RWPE2 (cell line): ENCODE measurements around the gene MXRA8.
"Not testable (repeated sequence)": the region's sequence is repeated elsewhere in the genome, so short reads cannot be mapped to it uniquely, and the experiment has no call there.

Experiments
- ATAC-seq: fragments of 200-7000 bp; cut with Tn5 transposase; 3 replicates; pipeline ENCODE4 v1.9.1; 2021; ENCODE audit warnings: low read depth
- DNase-seq: peaks from one replicate; pipeline ENCODE4 v3.0.0-alpha.2; 2020; ENCODE audit warnings: low spot score
- H3K27ac ChIP-seq: fragments of 450-650 bp; 2 replicates; pipeline ENCODE4 v1.5.1; 2017; ENCODE audit warnings: mild to moderate bottlenecking; ENCODE audit not compliant: poor library complexity, severe bottlenecking
- H3K27me3 ChIP-seq: fragments of 250-450 bp; sonication (Bioruptor Pico); 2 replicates; pipeline ENCODE4 v1.5.1; 2021; ENCODE audit warnings: mild to moderate bottlenecking, moderate library complexity; ENCODE audit not compliant: insufficient read depth, poor library complexity, severe bottlenecking
- H3K36me3 ChIP-seq: fragments of 250-450 bp; sonication (Bioruptor Pico); 2 replicates; pipeline ENCODE4 v1.5.1; 2020; ENCODE audit warnings: low read depth, mild to moderate bottlenecking, moderate library complexity
- H3K4me1 ChIP-seq: fragments of 250-450 bp; sonication (Bioruptor Pico); 2 replicates; pipeline ENCODE4 v1.5.1; 2021; ENCODE audit warnings: mild to moderate bottlenecking, moderate library complexity; ENCODE audit not compliant: insufficient read depth, poor library complexity, severe bottlenecking
- H3K4me3 ChIP-seq: fragments of 250-450 bp; sonication (Bioruptor Pico); 2 replicates; pipeline ENCODE4 v1.5.1; 2021; ENCODE audit warnings: mild to moderate bottlenecking, moderate library complexity; ENCODE audit not compliant: severe bottlenecking
- H3K9me3 ChIP-seq: fragments of 250-450 bp; sonication (Bioruptor Pico); 2 replicates; pipeline ENCODE4 v1.5.1; 2021; ENCODE audit warnings: mild to moderate bottlenecking, moderate library complexity; ENCODE audit not compliant: severe bottlenecking
- CTCF ChIP-seq: fragments of 450-650 bp; IDR thresholded peaks from one replicate; pipeline ENCODE4 v1.5.1; 2017; ENCODE audit warnings: mild to moderate bottlenecking, moderate library complexity; ENCODE audit not compliant: poor library complexity, severe bottlenecking

MXRA8 gene

GRCh38 chr1:1403653-1404052 is 45.3 kb upstream of the MXRA8 start:
- no peak for ATAC-seq
- peaks cover 18% of the 10 kb centered on the region for H3K4me1 ChIP-seq
- H3K36me3 ChIP-seq = peaks cover 51% of the 10 kb centered on the region
- no peak overlapping the region for H3K27ac ChIP-seq
- H3K9me3 ChIP-seq = no peaks in the 10 kb centered on the region
- H3K27me3 ChIP-seq = no peaks in the 10 kb centered on the region
- no peak for TF ChIP-seq CTCF
- DNase-seq = no peak
- no peak overlapping the region for H3K4me3 ChIP-seq

DNA sequence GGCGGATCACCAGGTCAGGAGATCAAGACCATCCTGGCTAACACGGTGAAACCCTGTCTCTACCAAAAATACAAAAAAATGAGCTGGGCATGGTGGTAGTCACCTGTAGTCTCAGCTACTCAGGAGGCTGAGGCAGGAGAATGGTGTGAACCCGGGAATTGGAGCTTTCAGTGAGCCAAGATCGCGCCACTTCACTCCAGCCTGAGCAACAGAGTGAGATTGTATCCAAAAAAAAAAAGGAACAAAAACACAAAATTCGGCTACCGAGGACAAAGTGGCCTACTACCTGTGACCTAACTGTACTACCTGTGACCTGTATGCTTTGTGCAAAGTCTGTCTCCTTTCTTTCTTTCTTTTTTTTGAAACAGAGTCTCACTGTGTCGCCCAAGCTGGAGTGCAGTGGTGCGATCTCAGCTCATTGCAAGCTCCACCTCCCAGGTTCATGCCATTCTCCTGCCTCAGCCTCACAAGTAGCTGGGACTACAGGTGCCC is 44.6 kb upstream of the MXRA8 start:
- not testable (repeated sequence) for H3K27ac ChIP-seq, DNase-seq, H3K27me3 ChIP-seq, ATAC-seq, H3K9me3 ChIP-seq, H3K4me3 ChIP-seq
- peaks cover 50% of the 10 kb centered on the region for H3K36me3 ChIP-seq
- peaks cover 11% of the 10 kb centered on the region for H3K4me1 ChIP-seq

GRCh38 chr1:1402072-1402900 is 43.9 kb upstream of the MXRA8 start:
- H3K4me3 ChIP-seq = no peak overlapping the region
- peaks cover 55% of the 10 kb centered on the region for H3K36me3 ChIP-seq
- no peak for DNase-seq
- H3K4me1 ChIP-seq = peaks cover 10% of the 10 kb centered on the region
- H3K27me3 ChIP-seq = no peaks in the 10 kb centered on the region
- H3K9me3 ChIP-seq = no peaks in the 10 kb centered on the region
- peak; percentile 52 for TF ChIP-seq CTCF
- no peak for ATAC-seq
- H3K27ac ChIP-seq = peak overlapping the region; percentile 6

DNA sequence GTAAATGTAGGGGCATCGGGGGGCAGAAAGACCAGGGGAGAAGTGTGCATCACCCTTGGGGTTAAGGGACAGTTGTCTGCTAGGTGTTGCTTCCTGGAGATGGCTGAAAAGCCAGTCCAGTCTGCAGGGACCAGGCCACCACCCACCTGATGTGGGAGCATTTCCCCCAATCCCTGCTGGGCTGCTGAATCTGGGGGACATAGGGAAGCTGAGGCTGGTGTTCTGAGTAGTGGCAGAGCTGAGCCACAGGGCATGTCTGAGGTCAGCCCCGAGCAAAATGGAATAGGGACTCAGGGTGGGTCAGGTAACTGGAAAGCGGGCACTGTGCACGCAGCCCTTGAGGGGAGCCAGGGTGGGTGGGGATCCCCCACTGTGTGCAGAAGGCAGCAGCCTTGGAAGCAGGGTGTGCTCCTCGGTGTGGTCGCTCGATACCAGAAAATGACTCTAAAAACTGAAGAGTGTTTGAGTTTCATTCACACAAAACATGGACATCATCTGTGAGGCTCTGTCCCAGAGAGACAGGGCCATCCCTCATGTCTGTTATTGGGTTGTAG is 43.2 kb upstream of the MXRA8 start:
- DNase-seq (no peak), ATAC-seq (no peak)
- H3K4me1 ChIP-seq = peaks cover 10% of the 10 kb centered on the region
- no peak for TF ChIP-seq CTCF
- H3K27me3 ChIP-seq = no peaks in the 10 kb centered on the region
- peaks cover 63% of the 10 kb centered on the region for H3K36me3 ChIP-seq
- H3K4me3 ChIP-seq = no peak overlapping the region
- no peak overlapping the region for H3K27ac ChIP-seq
- no peaks in the 10 kb centered on the region for H3K9me3 ChIP-seq

- Histone ChIP-seq H3K27ac (peak overlapping the region; percentile 66), H3K36me3 (peaks cover 64% of the 10 kb centered on the region), H3K4me1 (peaks cover 6% of the 10 kb centered on the region), H3K4me3 (peak overlapping the region; percentile 73), H3K9me3 (no peaks in the 10 kb centered on the region), H3K27me3 (no peaks in the 10 kb centered on the region)
- ATAC-seq (no peak), DNase-seq (no peak)
- no peak for TF ChIP-seq CTCF
Observed at GRCh38 chr1:1400576-1401456, 42.5 kb upstream of the MXRA8 start.
